CD14-positive monocyte (primary cell): Measurements from ENCODE around the gene ADAMTS20. TPM values are rescaled to one million over a fixed set of nuclear protein-coding genes. Genes with fewer than 3 reads are reported as not detected.

Experiments
- DNase-seq, 3 donors: peaks; one replicate each; pipeline ENCODE4 v3.0.0-alpha.2; 2011 to 2022
- H2AFZ ChIP-seq: 2 replicates; pipeline ENCODE4 v1.6.0; 2012; ENCODE audit warnings: mild to moderate bottlenecking, low read depth, low read length, inconsistent platforms; ENCODE audit not compliant: insufficient read depth, poor library complexity, severe bottlenecking
- H3K27ac ChIP-seq, 2 donors: 1 replicate in 1 of 2; 2 replicates in 1 of 2; pipeline ENCODE4 v1.5.1; 2012 to 2013; ENCODE audit warnings: low read length in 2 of 2, control low read depth in 1 of 2, inconsistent platforms in 1 of 2, low read depth in 1 of 2, mild to moderate bottlenecking in 1 of 2
- H3K27me3 ChIP-seq, 2 donors: one replicate each; pipeline versions ENCODE4 v1.6.0 to v1.6.1; 2011 to 2013; ENCODE audit warnings: low read length in 2 of 2; ENCODE audit not compliant: control insufficient read depth in 2 of 2, insufficient read depth in 2 of 2
- H3K36me3 ChIP-seq, 2 donors: replicated peaks in 1 of 2; 1 replicate in 1 of 2; 2 replicates in 1 of 2; pipeline versions ENCODE4 v1.5.1 to v1.6.1; 2012 to 2013; ENCODE audit warnings: low read length in 2 of 2, control low read depth in 1 of 2, inconsistent platforms in 1 of 2, mild to moderate bottlenecking in 1 of 2; ENCODE audit not compliant: insufficient read depth in 2 of 2, control insufficient read depth in 1 of 2
- H3K4me1 ChIP-seq, 2 donors: 1 replicate in 1 of 2; 2 replicates in 1 of 2; pipeline versions ENCODE4 v1.5.1 to v1.6.1; 2012 to 2013; ENCODE audit warnings: low read length in 2 of 2, control low read depth in 1 of 2, inconsistent platforms in 1 of 2, mild to moderate bottlenecking in 1 of 2, moderate library complexity in 1 of 2; ENCODE audit not compliant: insufficient read depth in 2 of 2, control insufficient read depth in 1 of 2
- H3K4me2 ChIP-seq: replicated peaks from 2 replicates; pipeline ENCODE3; 2012; ENCODE audit warnings: low read length, moderate library complexity, mild to moderate bottlenecking; ENCODE audit not compliant: poor library complexity, severe bottlenecking; ENCODE audit errors: extremely low read depth
- H3K4me3 ChIP-seq, 3 experiments: fragments of 200-600 bp in 1 of 3; sonication (generic) in 1 of 3; replicated peaks in 1 of 3; 1 replicate in 2 of 3; 2 replicates in 1 of 3; pipeline ENCODE4 v1.5.1; 2011 to 2013; ENCODE audit warnings: low read length in 3 of 3, mild to moderate bottlenecking in 3 of 3, control low read depth in 2 of 3, low read depth in 2 of 3, inconsistent platforms in 1 of 3, moderate library complexity in 1 of 3
- H3K79me2 ChIP-seq: 2 replicates; pipeline ENCODE4 v1.6.0; 2012; ENCODE audit warnings: mild to moderate bottlenecking, control low read depth, inconsistent platforms, low read length, moderate library complexity; ENCODE audit not compliant: insufficient read depth
- H3K9ac ChIP-seq: 2 replicates; pipeline ENCODE4 v1.6.0; 2017; ENCODE audit warnings: low read length, mild to moderate bottlenecking; ENCODE audit not compliant: insufficient read depth, poor library complexity, severe bottlenecking
- H3K9me3 ChIP-seq, 2 donors: replicated peaks in 1 of 2; 1 replicate in 1 of 2; 2 replicates in 1 of 2; pipeline versions ENCODE4 v1.5.1 to v1.6.1; 2012 to 2013; ENCODE audit warnings: low read length in 2 of 2, control low read depth in 1 of 2; ENCODE audit not compliant: control insufficient read depth in 1 of 2, insufficient read depth in 1 of 2
- H4K20me1 ChIP-seq: 2 replicates; pipeline ENCODE4 v1.6.0; 2012; ENCODE audit warnings: mild to moderate bottlenecking, low read length, control low read depth, moderate library complexity; ENCODE audit not compliant: insufficient read depth
- H3K27ac Mint-ChIP-seq, 7 donors: one replicate each; pipeline ENCODE4 v1.8.0; 2020; ENCODE audit warnings: mild to moderate bottlenecking in 7 of 7, mixed read lengths in 7 of 7, moderate library complexity in 6 of 7, inconsistent platforms in 2 of 7
- H3K27me3 Mint-ChIP-seq, 3 donors: one replicate each; pipeline ENCODE4 v1.8.0; 2021 to 2022; ENCODE audit warnings: low read depth in 3 of 3, mild to moderate bottlenecking in 3 of 3, mixed read lengths in 3 of 3, moderate library complexity in 3 of 3, inconsistent platforms in 1 of 3
- H3K36me3 Mint-ChIP-seq, 2 donors: one replicate each; pipeline ENCODE4 v1.8.0; 2020; ENCODE audit warnings: mixed read lengths in 2 of 2, inconsistent platforms in 1 of 2, mild to moderate bottlenecking in 1 of 2
- H3K4me1 Mint-ChIP-seq: one replicate; pipeline ENCODE4 v1.8.0; 2020; ENCODE audit warnings: mild to moderate bottlenecking, mixed read lengths
- H3K4me3 Mint-ChIP-seq, 2 donors: one replicate each; pipeline ENCODE4 v1.8.0; 2020; ENCODE audit warnings: mild to moderate bottlenecking in 2 of 2, mixed read lengths in 2 of 2, moderate library complexity in 1 of 2
- H3K9me3 Mint-ChIP-seq, 7 donors: one replicate each; pipeline ENCODE4 v1.8.0; 2020 to 2022; ENCODE audit warnings: mixed read lengths in 7 of 7, mild to moderate bottlenecking in 6 of 7, moderate library complexity in 6 of 7, inconsistent platforms in 2 of 7
- CTCF ChIP-seq: fragments of 200-600 bp; IDR thresholded peaks from one replicate; pipeline ENCODE4 v1.8.0; 2022; ENCODE audit warnings: antibody characterized with exemption, mild to moderate bottlenecking
- WGBS: methylation state at CpG from one replicate; pipeline ENCODE4 v1.1.5; 2013; ENCODE audit warnings: missing lambda C conversion rate; ENCODE audit not compliant: insufficient coverage; 5-methylcytosine and 5-hydroxymethylcytosine counted together
- intact Hi-C, 2 donors: fragments of 100-400 bp; cut with micrococcal nuclease; formaldehyde crosslinking; loops; one replicate each; pipeline versions ENCODE4 v1.15.0 to v1.15.1; 2023
- polyA plus RNA-seq, 3 donors: library from polyadenylated mRNA; depleted of rRNA in 1 of 3; unstranded in 2 of 3; stranded (reverse) in 1 of 3; fragments of 300-500 nt in 2 of 3; fragments of >200 nt in 1 of 3; fragmentation: Illumina TruSeq in 2 of 3; gene quantifications; 1 replicate in 2 of 3; 2 replicates in 1 of 3; pipeline ENCODE4 v1.2.3, GENCODE V29; 2012 to 2021

Gene ADAMTS20
- polyA plus RNA-seq, 3 donors, result not detected

GRCh38 chr12:43428088-43428600 is 123.9 kb downstream of the ADAMTS20 start:
- H3K4me3 ChIP-seq, result no peak overlapping the region
- no peak overlapping the region for H3K27ac ChIP-seq
- no peak for TF ChIP-seq CTCF
- Mint-ChIP-seq H3K9me3 (peaks cover 0 to 2% (median 0%) of the 10 kb centered on the region in 7 donors), H3K4me1 (no peaks in the 10 kb centered on the region), H3K36me3 (no peaks in the 10 kb centered on the region), H3K27me3 (peaks cover 0 to 2% (median 0%) of the 10 kb centered on the region in 3 donors), H3K4me3 (no peak overlapping the region), H3K27ac (no peak overlapping the region)
- H3K9ac ChIP-seq, result no peak overlapping the region
- H3K79me2 ChIP-seq, result no peaks in the 10 kb centered on the region
- no peak overlapping the region for H2AFZ ChIP-seq
- H3K4me1 ChIP-seq, result no peaks in the 10 kb centered on the region
- no peaks in the 10 kb centered on the region for H4K20me1 ChIP-seq
- no peak overlapping the region for H3K4me2 ChIP-seq
- WGBS, result 79% methylated on average over 2 of the region's 5 CpGs
- no peaks in the 10 kb centered on the region for H3K9me3 ChIP-seq
- DNase-seq, result no peak
- intact Hi-C loops, result no loop called here
- no peaks in the 10 kb centered on the region for H3K27me3 ChIP-seq
- H3K36me3 ChIP-seq, result no peaks in the 10 kb centered on the region

- Mint-ChIP-seq H3K4me1 (no peaks in the 10 kb centered on the region), H3K36me3 (no peaks in the 10 kb centered on the region), H3K27ac (no peak overlapping the region), H3K27me3 (peaks cover 0 to 3% (median 2%) of the 10 kb centered on the region in 3 donors), H3K4me3 (no peak overlapping the region), H3K9me3 (peaks cover 0 to 2% (median 0%) of the 10 kb centered on the region in 7 donors)
- Histone ChIP-seq H3K36me3 (no peaks in the 10 kb centered on the region), H2AFZ (no peak overlapping the region), H4K20me1 (no peaks in the 10 kb centered on the region), H3K9me3 (no peaks in the 10 kb centered on the region), H3K4me1 (no peaks in the 10 kb centered on the region), H3K4me2 (no peak overlapping the region), H3K9ac (no peak overlapping the region), H3K4me3 (no peak overlapping the region), H3K27ac (no peak overlapping the region), H3K27me3 (no peaks in the 10 kb centered on the region), H3K79me2 (no peaks in the 10 kb centered on the region)
- intact Hi-C loops, result no loop called here
- no peak for TF ChIP-seq CTCF
- DNase-seq, result no peak
- WGBS, result no CpG with 5 or more reads among the region's 3 CpGs
Observed at GRCh38 chr12:43425361-43425760, 126.6 kb downstream of the ADAMTS20 start.
